Testis (tissue), 3 donors: ENCODE measurements around the gene CBFB. TPM values are rescaled to one million over a fixed set of nuclear protein-coding genes. Genes with fewer than 3 reads are reported as not detected.
"Not testable (repeated sequence)": the region's sequence is repeated elsewhere in the genome, so short reads cannot be mapped to it uniquely, and the experiment has no call there.

Source experiments
- DNase-seq: peaks from one replicate; pipeline ENCODE4 v3.0.0-alpha.2; 2019
- H3K27ac ChIP-seq, 2 donors: fragments of 200-600 bp; sonication (generic); one replicate each; pipeline ENCODE4 v1.5.1; 2019
- H3K27me3 ChIP-seq: fragments of 200-600 bp; sonication (generic); one replicate; pipeline ENCODE4 v1.5.1; 2019
- H3K36me3 ChIP-seq: fragments of 200-600 bp; sonication (generic); one replicate; pipeline ENCODE4 v1.5.1; 2017; ENCODE audit warnings: low read depth; ENCODE audit errors: missing control alignments
- H3K4me1 ChIP-seq: fragments of 200-600 bp; sonication (generic); one replicate; pipeline ENCODE4 v1.5.1; 2019
- H3K4me3 ChIP-seq, 2 donors: fragments of 200-600 bp; sonication (generic); one replicate each; pipeline ENCODE4 v1.5.1; 2017 to 2019
- H3K9me3 ChIP-seq: fragments of 200-600 bp; sonication (generic); one replicate; pipeline ENCODE4 v1.5.1; 2017
- CTCF ChIP-seq, 3 experiments: fragments of 450-650 bp in 2 of 3; fragments of 200-600 bp in 1 of 3; sonication (generic) in 1 of 3; IDR thresholded peaks; one replicate each; pipeline ENCODE4 v1.5.1; 2016 to 2019; ENCODE audit warnings: antibody characterized with exemption in 3 of 3, mild to moderate bottlenecking in 2 of 3, moderate library complexity in 1 of 3
- POLR2A ChIP-seq: fragments of 450-650 bp; IDR thresholded peaks from one replicate; pipeline ENCODE4 v1.6.1; 2017; ENCODE audit warnings: antibody characterized with exemption, mild to moderate bottlenecking, moderate library complexity
- WGBS, 2 donors: methylation state at CpG; one replicate each; pipeline ENCODE4 v1.1.5; 2018; 5-methylcytosine and 5-hydroxymethylcytosine counted together
- intact Hi-C: fragments of 100-400 bp; cut with DNase I; formaldehyde crosslinking; loops from one replicate; pipeline ENCODE4 v1.15.1; 2023; ENCODE audit warnings: low total_unique reads
- polyA plus RNA-seq: library from polyadenylated mRNA; stranded (reverse); fragments of 350-450 nt; fragmentation: Illumina TruSeq; extraction: RNeasy Lipid Tissue Mini Kit (QIAGEN cat#74804); gene quantifications from one replicate; pipeline ENCODE4 v1.2.3, GENCODE V29; 2014; ENCODE audit warnings: low read depth, low replicate concordance; ENCODE audit not compliant: insufficient read depth
- total RNA-seq, 2 donors: library from RNA; depleted of rRNA; stranded (reverse); fragments of >200 nt; gene quantifications; one replicate each; pipeline ENCODE4 v1.2.3, GENCODE V29; 2016

CBFB gene
- total and polyA plus RNA-seq, 3 donors from 2014 or later, result 15.3 to 34.9 (median 23.3) TPM

GRCh38 chr16:67039260-67040020 is 10.5 kb downstream of the CBFB start:
- WGBS, 2 donors, result 92 to 96% methylated on average over 2 of the region's 2 CpGs
- no peaks in the 10 kb centered on the region for H3K4me1 ChIP-seq

GRCh38 chr16:67040166-67040565 is 11.2 kb downstream of the CBFB start:
- Histone ChIP-seq H3K4me1 (no peaks in the 10 kb centered on the region), H3K27ac (no peak overlapping the region), H3K4me3 (no peak overlapping the region), H3K9me3 (no peaks in the 10 kb centered on the region), H3K27me3 (no peaks in the 10 kb centered on the region), H3K36me3 (no peaks in the 10 kb centered on the region)
- 83 to 88% methylated on average over 2 of the region's 2 CpGs for WGBS, 2 donors
- intact Hi-C loops, result no loop called here
- no peak for DNase-seq
- TF ChIP-seq CTCF (IDR thresholded peaks at IDR 0.05) (no peak), POLR2A (no peak)

More at GRCh38 chr16:67039260-67040020, 10.5 kb downstream of the CBFB start:
- TF ChIP-seq POLR2A (no peak), CTCF (IDR thresholded peaks at IDR 0.05) (no peak)
- Histone ChIP-seq H3K36me3 (no peaks in the 10 kb centered on the region), H3K9me3 (no peaks in the 10 kb centered on the region), H3K27me3 (no peaks in the 10 kb centered on the region), H3K4me3 (no peak overlapping the region), H3K27ac (no peak overlapping the region)
- DNase-seq, result no peak
- intact Hi-C loops, result no loop called here

- no peaks in the 10 kb centered on the region for H3K27me3 ChIP-seq
- 94 to 100% methylated on average over 2 of the region's 2 CpGs for WGBS, 2 donors
- no peaks in the 10 kb centered on the region for H3K36me3 ChIP-seq
- H3K4me1 ChIP-seq, result no peaks in the 10 kb centered on the region
- no peak for DNase-seq
- intact Hi-C loops, result no loop called here
- no peak overlapping the region for H3K27ac ChIP-seq
- TF ChIP-seq CTCF (IDR thresholded peaks at IDR 0.05), result no peak
- no peak for TF ChIP-seq POLR2A
- no peaks in the 10 kb centered on the region for H3K9me3 ChIP-seq
- no peak overlapping the region for H3K4me3 ChIP-seq
Measured at GRCh38 chr16:67040906-67041305, 12.0 kb downstream of the CBFB start.

GRCh38 chr16:67041520-67041919 is 12.6 kb downstream of the CBFB start:
- H3K36me3 ChIP-seq, intact Hi-C loops, H3K4me1 ChIP-seq, H3K4me3 ChIP-seq, H3K27ac ChIP-seq, H3K27me3 ChIP-seq, DNase-seq, H3K9me3 ChIP-seq: not testable (repeated sequence)
- 97 to 98% methylated on average over 4 of the region's 4 CpGs for WGBS, 2 donors

- H3K36me3 ChIP-seq, result no peaks in the 10 kb centered on the region
- H3K4me1 ChIP-seq, result no peaks in the 10 kb centered on the region
- WGBS, 2 donors, result 88 to 93% methylated on average over 1 of the region's 1 CpG
- intact Hi-C loops, result no loop called here
- no peak for TF ChIP-seq CTCF (IDR thresholded peaks at IDR 0.05)
- no peak for TF ChIP-seq POLR2A
- H3K27me3 ChIP-seq, result no peaks in the 10 kb centered on the region
- no peak overlapping the region for H3K27ac ChIP-seq
- H3K9me3 ChIP-seq, result no peaks in the 10 kb centered on the region
- H3K4me3 ChIP-seq, result no peak overlapping the region
- no peak for DNase-seq
Measured at GRCh38 chr16:67043420-67043819, 14.5 kb downstream of the CBFB start.
